GM19397 (cell line): ENCODE results near the gene GABRR2.
"Not testable (repeated sequence)": the region's sequence is repeated elsewhere in the genome, so short reads cannot be mapped to it uniquely, and the experiment has no call there.

ENCODE experiments used
- ATAC-seq: cut with Tn5 transposase; IDR thresholded peaks from one replicate; pipeline ENCODE4 v1.9.1; 2021; ENCODE audit warnings: mild to moderate bottlenecking, moderate library complexity; ENCODE audit not compliant: unreplicated experiment

The GABRR2 gene

DNA sequence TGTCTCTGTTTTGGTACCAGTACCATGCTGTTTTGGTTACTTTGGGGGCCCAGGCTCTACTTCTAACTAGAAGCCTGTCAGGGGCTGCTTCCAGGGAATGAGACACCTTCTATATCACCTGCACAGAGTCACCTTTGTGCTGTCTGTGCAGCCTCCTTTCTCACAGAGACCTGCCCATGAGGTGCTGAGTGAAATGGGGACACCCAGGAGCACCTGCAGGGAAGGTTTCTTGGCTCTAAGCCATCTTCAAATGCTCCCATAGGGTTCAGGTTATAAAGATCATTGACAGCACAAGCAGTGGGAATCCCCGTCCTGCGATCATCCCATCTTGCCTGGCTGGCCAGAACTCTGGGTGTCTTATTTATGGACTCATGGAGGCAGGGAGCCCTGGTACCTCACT lies 19.1 kb downstream of the GABRR2 start:
- ATAC-seq = no peak

DNA sequence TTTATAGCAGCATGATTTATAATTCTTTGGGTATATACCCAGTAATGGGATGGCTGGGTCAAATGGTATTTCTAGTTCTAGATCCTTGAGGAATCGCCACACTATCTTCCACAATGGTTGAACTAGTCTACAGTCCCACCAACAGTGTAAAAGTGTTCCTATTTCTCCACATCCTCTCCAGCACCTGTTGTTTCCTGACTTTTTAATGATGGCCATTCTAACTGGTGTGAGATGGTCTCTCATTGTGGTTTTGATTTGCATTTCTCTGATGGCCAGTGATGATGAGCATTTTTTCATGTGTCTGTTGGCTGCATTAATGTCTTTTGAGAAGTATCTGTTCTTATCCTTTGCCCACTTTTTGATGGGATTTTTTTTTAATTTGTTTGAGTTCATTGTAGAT lies 20.0 kb downstream of the GABRR2 start:
- not testable (repeated sequence) for ATAC-seq

DNA sequence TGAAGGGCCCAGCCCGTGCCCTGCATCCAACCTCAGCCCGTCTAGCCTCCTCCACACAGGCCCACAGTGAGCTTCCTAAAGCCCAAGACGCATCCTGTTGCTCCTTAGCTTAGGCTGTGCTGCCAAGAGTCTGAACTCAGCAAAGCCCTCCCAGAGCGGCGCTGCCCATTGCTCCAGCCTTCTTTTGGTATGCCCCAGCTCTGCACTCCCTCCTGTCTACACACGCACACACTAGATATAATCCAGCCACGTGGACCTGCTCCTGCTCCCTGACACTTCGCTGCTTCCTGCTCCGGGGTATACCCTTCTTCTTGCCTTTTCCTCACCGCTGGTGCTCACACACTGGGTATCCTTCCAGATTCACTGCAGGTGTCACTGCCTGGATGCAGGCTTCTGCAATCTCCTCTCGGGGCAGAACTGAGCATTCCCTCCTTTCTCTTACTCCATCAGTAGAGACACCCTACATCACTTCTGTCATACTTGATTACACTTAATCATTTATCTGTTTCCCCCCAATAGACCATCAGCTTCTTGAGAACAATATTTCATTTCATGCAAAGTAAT lies 23.8 kb downstream of the GABRR2 start:
- no peak for ATAC-seq

DNA sequence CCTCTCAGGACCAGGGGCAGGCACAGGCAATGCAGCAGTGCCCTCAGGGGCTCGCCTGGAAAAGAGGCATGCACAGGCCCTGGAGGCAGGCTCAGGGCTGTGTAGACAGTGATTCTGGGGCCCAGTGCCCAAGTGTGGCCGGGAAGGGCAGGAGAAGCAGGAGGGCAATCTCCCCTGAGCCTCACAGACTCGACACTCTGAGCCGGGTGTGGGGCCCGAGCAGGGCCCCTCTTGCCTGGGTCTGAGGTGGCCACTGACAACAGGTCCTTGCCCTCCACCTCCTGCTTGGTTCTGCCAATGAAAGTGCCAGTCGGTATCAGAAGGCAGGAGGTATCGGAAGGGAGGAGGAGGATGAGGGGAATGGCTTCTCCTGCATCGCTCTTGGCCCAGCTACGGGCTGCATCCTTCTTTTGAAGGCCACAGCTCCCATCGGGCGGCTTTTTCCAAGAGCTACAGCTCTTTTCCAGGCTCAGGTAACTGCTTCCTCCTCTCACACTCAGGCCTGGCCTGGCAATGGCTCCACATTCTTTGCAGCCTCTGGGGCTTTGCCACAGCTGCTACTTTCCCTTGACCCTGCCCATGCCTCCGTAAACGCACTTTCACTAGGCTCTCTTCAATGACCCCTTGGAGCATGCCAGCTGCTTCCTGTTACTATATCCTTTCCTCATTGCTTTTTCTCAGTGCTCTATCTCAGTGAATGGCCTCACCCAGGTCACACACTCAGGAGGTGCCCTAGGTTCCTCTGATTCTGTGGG lies 24.5 kb downstream of the GABRR2 start:
- ATAC-seq = no peak

DNA sequence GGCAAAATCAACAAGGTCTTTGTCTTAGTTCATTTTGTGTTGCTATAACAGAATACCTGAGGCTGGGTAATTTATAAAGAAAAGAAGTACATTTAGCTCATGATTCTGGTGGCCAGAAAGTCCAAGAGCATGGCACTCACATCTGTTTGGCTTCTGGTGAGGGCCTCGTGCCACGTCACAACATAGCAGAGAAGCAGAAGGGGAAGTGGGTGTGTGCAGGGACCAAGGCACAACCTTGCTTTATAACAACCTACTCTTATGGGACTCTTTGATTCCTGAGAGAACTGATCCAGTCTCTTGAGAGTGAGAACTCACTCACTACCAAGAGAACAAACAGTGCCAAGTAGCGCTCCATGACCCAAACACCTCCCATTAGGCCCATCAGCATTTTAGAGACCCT lies 25.4 kb downstream of the GABRR2 start:
- no peak for ATAC-seq

DNA sequence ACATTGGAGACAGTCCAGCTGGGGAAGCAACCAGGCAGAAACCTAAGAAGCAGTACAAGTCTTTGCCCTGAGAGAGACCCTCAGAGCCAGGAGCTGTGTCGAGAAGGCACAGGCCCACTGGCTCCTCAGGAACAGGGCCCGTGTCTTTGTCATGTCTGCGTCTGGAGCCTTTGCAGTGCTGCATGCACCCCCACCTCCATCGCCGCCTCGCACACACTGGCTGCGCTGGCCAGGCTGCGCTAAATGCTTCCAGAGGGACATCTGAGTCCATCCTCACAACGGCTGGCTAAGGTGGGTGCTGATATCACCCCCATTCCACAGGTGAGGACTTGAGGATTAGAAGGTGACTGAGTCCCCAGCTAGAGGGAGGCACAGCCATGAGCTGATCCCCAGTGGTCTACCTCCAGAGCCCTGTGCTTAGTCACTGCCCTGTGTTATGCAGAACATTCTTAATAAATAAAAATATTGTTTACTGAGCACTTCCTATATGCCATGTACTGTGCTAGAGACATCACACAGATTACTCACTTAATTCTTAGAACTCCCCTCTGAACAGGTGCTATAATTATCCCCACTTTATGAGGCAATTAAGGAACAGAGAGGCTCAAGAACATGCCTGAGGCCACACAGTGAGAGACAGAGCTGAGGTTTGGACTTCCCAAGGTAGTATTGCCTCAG lies 27.6 kb downstream of the GABRR2 start:
- ATAC-seq = no peak

DNA sequence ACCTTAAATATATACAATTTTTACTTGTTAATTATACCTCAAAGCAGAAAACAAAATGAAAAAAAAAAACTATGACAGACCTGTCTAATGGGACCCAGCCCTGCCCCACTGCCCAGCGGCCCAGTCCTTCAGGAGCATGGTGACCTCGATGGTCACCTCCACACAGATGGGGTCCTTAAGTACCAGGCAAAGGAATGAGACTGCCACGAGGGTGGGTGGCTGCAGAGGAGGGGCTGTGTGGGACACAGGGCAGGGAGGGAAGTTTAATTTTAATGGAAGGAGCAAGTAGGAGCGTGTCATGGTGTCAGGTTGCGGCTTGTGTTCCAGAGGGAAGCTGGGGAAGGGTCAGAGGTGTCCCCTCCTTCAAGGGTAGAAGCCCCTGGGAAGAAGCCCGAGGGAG lies 28.6 kb downstream of the GABRR2 start:
- no peak for ATAC-seq

DNA sequence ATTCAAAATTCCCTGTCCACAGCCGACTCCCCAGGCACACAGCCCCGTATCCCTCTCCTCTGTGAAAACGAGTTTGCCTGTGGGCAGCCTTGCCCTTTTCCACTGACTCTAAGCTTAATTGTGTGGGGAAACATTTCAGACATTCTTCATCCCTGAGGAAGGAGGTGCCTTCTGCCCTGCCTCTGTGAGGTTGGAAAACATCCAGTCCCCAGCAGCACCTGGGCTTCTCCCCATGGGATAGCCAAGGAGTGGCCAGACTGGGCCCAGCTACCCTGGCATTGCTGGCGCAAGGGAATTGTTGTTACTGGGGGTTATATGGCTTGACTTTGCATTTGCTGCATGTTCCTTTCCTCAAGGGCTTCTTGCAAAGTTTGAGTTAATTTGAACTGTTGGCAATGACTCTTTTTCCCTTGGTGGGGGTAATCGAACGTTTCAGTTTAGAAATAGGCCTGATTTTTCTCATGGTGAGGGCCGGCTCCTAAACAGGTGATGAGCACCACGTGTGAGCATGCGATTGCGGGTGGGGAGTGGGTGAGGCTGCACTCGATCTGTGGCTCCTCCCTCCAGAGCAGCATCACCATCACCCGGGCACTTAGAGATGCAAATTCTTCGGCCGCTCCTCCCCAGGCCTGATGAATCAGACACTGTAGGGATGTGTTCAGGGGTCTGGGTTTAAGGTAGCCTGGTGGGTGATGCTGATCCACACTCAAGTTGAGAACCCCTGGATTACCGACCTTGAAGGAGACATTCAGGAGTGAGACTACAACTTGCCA lies 29.9 kb downstream of the GABRR2 start:
- no peak for ATAC-seq

DNA sequence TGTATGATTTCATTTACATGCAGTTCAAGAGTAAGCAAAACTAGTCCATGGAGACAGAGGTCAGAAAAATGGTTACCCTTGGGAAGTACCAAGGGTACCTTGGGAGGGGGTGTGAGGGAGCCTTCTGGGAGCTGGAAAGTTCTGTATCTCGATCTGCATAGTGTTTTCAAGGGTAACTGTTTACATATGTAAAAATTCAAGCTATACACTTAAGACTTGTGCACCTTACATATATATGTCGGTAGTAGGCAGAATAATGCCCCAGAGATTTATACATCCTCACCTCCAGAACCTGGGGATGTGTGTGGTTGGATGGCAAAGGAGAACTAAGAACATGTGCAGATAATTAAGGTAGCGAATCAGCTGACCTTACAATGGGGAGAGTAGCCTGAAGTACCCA lies 31.0 kb downstream of the GABRR2 start:
- ATAC-seq = no peak

DNA sequence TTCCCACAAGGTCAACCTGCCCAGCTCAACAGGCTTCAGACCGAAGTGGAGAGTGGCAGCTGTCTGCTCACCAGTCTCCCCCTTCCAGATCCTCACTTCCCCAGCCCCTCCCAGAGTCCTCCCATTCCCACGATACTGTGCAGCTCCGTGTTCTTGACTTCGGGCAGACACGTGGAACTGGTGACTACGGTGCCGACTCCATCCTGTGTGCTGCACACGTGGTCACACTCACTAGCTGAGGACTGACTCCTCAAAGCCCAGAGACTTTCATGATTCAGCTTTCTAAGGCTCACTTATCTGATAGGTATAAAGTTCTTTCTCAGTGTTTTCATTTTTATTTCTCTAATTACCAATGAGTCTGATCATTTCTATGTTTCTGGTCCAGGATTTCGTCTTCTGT lies 32.4 kb downstream of the GABRR2 start:
- no peak for ATAC-seq

DNA sequence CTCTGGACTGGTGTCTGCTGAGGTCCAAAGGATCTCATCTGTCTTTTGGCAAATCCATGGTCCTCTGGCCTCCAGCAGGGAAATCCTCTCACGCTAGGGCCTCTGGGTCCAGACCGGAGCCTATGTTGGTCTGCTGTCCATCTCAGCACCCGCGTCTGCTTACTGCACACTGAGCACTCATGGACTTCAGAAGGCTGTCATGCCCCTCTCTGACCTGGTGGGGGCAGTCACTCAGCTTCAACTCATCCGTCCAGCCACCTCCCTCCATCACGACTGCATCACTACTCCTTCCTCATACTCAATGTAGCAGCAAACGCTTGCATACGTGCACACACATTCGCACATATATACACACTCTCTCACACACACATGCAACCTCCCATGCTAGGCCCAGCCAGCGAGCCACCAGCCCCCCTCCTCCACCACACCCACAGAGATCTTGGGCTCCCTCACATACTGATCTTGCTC lies 33.3 kb downstream of the GABRR2 start:
- ATAC-seq = peak; percentile 90

DNA sequence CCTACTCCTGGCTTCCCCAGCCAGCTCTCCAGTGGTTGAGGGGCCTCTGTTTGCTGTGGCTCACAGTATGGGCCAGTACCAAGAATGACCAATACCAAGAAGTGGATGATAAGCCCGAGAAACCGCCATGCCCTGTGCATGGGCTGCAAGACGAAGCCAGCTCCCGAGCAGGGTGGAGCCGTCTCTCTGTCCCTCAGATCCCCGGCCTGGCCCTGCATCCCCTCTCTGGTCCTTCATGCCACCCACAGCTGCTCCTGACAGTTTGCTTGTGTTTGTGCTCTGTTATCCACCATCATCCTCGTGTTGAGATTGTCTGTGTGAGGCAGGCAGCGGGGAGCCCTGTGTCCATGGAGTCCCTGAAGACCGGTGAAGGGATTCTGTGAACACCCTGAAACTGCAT lies 36.1 kb downstream of the GABRR2 start:
- ATAC-seq = no peak

DNA sequence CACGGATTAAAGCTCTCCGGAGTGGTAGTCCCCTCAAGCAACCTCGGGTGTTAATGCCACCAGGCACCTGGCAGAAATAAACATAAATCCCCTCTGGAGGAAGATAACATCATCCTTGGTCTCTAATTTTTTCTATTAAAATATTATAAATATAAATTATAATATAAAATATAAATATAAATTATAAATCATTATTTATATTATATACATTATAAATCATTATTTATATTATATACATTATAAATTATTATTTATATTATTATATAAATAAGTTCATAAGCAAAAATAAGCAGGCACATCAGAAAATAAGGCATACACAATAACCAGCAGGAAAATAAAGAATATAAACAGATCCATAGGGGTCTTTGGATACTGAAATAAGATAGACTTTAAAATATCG lies 39.2 kb downstream of the GABRR2 start:
- ATAC-seq = no peak

DNA sequence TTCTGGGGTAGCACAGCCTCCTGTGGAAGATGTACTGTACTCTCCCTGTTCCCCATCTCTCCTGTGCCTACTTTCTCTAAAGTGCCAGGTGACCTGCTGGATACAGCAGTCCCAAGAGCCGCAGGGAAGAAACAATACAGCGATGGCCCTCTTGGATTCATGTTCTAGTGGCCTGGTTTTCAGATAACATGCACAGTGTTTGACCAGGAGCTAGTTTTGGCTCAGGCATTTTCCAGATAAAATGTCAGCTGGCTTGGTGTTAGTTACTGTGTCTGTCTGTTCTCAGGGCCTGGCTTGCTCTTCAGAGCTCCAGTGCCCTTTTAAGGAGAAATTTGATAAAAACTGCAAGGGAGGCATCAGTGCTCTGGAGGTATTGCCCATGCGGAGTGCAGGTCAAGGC lies 41.3 kb downstream of the GABRR2 start:
- no peak for ATAC-seq

DNA sequence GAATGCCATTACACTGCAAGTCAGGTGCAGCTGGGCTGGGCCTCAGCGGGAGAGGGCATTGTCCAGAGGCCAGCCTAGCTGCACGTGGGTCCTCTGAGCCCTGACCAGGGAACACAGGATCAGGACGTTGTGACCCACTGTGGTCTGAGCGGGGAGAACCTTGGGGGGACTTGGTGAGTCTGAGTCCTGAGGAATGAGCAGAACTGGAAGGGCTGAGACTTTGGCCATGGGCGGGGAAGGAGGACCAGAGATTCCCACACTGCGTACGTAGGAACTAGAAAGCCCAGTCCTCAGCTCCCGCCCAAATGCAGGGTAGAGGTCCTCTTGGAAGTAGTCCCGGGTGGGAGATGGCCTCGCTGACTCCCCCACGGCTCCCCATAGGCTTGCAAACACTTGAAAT lies 42.5 kb downstream of the GABRR2 start:
- ATAC-seq = no peak

DNA sequence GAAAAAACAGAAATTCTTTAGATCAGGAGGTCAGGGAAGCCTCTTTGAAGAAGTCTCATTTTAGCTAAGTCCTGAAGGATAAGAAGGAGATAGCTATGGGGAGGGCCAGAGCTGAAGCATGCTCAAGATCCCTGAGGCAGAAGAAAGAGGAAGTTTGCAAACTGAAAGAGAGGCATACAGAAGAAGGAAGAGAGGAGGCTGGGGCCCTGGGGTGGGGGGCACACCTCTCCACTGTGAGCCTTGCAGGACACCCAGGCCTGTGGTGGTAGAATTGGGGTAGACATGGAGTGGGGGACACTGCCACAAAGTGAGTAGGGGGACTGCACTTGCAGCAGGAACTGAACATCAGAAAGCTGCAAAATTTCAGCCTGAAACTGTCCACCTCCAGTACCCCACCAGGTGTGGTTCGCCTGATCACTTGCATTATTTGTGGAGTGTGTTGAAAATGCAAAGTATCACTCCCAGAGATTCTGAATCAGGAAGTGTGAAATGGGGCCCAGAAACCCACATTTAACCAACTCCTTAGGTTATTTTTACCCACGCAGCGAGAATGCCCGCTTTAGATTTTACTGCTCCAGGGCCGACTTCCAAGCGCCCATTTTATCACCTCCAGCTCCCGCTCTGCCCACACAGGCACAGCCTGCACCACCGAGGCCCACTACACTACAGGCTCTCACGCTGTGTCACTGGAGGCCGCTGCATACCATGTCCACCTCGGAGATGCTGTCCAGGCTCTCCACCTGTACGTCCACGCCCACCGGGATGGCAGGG lies 44.0 kb downstream of the GABRR2 start:
- ATAC-seq = no peak

DNA sequence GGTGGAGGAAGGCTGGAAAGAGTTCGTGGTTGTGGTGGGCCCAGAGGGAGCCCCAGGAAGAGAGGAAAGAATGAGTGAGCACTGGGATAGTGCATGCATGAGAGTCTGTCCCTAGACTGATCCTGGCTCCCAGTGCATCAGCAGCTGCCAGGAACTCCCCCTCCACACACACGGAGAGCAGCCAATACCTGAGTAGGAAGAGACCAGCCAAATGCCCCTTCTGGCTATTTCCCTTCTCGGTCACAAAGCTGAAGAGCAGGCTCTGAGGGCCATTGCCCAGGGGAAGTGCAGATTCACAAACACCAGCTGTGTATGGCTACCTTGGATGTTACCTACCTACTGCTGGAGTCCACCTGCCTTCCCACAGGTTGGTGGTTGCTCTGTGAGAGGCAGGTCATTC lies 45.1 kb downstream of the GABRR2 start:
- no peak for ATAC-seq

DNA sequence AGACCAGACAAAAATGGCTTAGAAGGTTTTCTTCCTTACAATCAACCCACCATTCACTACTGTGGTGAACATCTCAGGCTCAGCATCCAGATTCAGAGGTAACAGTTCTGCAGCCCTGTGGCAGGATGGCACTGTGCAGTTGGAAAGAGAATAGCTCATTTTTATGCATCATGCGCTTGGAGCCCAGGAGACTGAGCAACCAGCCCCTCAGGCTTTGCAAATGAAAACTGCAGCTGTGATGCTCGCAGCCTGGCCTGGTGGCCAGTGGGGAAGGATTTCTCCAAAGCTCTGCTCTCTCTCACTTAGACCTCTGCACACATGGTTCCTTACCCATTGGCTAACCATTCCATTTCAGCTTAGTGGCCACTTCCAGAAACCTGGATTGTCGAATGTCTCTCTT lies 45.8 kb downstream of the GABRR2 start:
- no peak for ATAC-seq

DNA sequence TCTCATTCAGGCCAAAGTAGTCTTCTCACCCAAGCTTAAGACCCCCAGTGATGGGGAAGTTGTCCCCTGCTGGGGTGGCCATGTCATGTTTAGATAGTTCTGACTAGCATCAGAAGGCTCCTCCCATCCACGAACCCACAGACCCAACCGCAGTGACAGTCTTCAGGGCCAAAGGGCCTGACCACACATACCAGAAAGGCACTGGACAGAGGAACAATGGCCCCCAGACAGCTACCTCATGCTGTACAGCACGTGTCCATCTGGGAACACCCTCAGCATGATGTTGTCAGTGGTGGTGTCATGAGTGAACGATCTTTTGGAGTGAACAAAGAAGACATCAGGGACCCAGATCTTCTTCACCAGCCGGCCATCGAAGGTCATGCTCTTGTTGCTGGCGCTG lies 46.3 kb downstream of the GABRR2 start:
- ATAC-seq = no peak

DNA sequence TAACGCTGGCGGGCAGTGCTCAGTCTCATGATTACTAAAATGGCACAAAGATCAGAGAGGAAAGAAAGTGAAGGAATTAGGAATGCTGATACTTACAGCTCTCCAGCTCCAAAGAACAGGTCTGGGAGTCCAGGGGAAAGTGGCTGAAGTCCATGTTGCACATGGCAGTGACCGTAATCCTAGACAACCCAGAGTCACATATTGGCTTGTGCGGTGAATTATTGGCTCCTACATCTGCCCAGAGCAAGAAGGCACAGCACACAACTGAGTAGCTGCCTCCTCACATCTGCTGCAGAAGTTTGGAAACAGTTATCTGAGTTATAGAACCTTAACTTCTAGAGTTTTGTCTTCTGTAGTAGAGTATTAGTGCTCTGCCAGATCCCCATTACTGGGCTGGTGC lies 47.2 kb downstream of the GABRR2 start:
- no peak for ATAC-seq

DNA sequence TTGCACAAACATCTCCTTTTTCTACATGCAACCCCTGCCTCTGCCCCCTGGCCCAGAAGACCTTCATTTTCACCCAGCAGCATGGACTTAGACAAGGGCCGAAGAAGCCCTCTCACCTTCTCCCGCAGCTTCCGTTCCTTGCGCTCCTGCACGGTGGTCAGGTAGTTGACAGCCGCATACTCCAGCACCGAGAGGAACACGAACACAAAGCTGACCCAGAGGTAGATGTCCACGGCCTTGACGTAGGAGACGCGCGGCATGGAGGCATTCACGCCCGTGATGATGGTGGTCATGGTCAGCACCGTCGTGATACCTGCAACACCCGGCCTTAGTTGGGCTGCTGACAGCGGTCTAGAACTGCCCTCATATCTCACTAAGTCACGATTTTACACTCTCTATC lies 50.8 kb downstream of the GABRR2 start:
- ATAC-seq = no peak
